Activated naive CD4-positive, alpha-beta T cell treated with anti-CD3 and anti-CD28 coated beads, Interleukin-2, amount 50 U/mL, for 16 hours (primary cell): ENCODE data around the gene SRPK2.
A peak's percentile ranks its signal among the peaks of the same experiment; 100 is the strongest.
"Not testable (repeated sequence)": the region's sequence is repeated elsewhere in the genome, so short reads cannot be mapped to it uniquely, and the experiment has no call there.

Experiments
- DNase-seq: peaks from one replicate; pipeline ENCODE4 v3.0.0-alpha.2; 2020

SRPK2 gene

DNA sequence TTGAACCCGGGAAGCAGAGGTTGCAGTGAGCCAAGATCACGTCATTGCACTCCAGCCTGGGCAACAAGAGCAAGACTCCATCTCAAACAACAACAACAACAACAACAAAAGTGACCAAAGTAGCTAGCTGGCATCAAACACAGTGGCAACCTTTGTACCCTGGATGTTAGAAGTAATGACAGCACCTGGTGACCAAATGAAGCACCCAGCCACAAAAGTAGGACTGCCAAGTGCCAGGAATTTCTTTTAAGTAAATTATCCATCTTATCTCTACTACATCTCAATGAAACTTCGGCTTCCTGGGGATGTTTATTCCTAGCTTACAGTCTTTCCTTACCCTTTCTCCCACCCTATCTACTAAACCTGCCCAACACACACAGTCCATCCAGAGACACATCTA, 18.8 kb downstream of the SRPK2 start:
- no peak for DNase-seq

DNA sequence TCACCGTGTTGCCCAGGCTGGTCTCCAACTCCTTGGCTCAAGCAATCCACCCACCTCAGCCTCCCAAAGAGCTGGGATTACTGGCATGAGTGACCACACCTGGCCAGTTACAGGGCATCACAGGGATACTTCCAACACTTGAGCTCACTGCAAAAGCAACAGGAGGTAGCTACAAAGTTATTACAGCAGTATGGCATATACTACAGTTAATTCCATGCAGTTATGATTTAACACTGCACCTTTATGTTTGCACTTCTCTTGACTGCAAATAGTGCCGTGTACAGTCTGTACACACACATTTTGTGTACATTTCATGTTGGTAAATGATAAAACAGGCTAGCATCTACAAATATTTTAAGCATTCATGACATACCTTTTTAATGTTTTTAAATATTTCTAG, 21.3 kb downstream of the SRPK2 start:
- no peak for DNase-seq

DNA sequence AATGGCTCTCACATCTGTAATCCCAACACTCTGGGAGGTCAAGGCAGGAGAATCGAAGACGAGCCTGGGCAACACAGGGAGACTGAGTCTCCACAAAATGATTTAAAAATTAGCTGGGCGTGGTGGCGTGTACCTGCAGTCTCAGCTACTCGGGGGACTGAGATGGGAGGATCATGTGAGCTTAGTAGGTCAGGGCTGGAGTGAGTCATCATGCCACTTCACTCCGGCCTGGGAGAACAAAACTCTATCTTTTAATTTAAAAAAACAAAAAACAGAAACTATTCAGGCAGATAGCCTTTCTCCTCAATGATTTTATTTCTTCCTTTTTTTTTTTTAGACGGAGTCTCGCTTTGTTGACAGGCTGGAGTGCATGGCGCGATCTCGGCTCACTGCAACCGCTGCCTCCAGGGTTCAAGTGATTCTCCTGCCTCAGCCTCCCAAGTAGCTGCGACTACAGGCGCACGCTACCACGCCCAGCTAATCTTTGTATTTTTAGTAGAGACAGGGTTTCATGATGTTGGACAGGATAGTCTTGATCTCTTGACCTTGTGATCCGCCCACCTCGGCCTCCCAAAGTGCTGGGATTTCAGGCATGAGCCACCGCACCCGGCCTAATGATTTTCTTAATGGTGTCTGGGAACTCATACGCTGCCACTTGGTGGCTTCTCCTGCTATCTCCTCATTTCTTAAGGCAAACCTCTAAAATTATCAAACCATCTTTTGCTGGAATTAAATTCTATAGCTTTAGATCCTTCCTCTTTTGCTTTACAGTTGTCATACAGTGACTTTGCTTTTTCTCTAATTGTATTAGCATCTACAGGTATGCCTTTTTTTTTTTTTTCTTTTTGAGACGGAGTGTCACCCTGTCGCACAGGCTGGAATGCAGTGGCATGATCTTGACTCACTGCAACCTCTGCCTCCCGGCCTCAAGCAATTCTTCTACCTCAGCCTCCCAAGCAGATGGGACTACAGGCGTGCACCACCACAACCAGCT, 22.9 kb downstream of the SRPK2 start:
- DNase-seq = no peak

DNA sequence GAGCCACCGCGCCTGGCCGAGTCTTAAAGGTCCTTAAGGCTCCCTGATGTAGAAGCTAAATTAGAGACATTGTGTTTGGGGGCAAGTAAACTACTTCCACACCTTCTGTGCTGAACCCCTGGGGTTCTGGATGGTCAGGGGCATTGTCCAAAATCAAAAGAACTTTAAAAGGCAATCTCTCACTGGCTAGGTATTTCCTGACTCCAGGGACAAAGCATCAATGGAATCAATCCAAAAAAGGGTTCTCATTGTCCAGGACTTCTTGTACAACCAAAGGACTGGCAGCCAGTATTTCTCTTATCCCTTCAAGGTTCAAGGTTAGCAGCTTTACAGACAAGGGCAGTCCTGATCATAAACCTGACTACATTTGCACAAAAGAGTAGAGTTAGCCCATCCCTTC, 24.0 kb downstream of the SRPK2 start:
- no peak for DNase-seq

GRCh38 chr7:105363657-105364056, 25.1 kb downstream of the SRPK2 start:
- DNase-seq = not testable (repeated sequence)

- DNase-seq = not testable (repeated sequence)
These were observed 26.0 kb downstream of the SRPK2 start for GRCh38 chr7:105362685-105363084.

- not testable (repeated sequence) for DNase-seq
These were observed 26.7 kb downstream of the SRPK2 start for GRCh38 chr7:105361995-105362394.

- DNase-seq = not testable (repeated sequence)
These were observed 28.6 kb downstream of the SRPK2 start for GRCh38 chr7:105360149-105360548.

DNA sequence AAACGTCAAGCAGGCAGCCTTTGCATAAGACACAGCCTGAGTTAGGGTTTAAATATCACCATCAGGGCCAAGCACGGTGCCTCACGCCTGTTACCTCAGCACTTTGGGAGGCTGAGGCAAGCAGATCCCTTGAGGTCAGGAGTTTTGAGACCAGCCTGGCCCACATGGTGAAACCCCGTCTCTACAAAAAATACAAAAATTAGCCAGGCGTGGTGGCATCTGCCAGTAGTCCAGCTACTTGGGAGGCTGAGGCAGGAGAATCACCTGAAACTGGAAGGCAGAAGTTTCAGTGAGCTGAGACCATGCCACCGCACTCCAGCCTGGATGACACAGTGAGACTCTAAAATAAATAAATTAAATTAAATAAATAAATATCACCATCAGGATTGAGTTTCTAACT, 33.0 kb downstream of the SRPK2 start:
- no peak for DNase-seq

DNA sequence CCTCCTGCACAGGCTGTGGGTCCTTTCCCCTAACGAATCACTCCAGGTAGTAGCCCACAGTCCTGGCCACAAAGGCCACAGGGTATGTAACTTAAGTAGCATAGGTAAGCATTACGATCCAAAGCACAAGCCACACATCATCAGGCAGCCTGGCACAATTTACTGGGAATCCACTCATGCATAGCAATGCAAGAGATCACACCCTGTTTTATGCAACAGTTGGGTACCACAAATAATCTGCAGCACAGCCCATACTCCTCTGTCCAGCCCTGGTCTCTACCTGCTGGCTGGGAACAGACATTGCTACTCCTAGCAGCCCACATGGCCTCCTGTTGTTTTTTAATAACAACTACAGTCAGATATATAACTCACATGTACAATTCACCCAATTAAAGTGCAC, 34.3 kb downstream of the SRPK2 start:
- no peak for DNase-seq

DNA sequence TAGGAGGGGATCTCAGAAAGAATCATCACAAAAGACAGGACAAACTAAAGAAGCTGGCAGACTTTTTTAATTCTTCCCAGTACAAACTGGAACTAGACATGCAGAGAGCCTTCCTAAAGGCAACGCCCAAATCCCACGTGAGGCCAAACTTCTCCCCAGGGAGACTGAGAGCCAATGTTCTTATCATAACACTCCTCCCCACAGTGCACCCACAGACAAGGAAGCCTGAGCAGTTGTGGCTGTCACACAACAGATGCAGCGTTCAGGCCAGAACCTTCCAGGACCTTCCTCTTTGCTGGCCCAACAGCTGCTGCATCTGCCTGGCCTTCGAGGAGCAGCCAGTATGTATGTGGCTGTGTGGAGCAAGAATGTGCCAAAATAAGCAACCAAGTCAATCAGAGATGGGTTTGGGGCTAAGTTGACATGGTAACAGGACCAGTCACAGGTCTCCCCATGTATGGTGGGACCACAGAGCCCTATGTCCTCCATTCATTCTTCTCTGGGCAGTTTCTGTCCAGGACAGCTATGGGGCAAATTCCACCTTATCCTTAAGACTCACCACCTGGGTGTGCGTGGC, 34.9 kb downstream of the SRPK2 start:
- no peak for DNase-seq

GRCh38 chr7:105352901-105353668, 35.6 kb downstream of the SRPK2 start:
- DNase-seq = no peak

DNA sequence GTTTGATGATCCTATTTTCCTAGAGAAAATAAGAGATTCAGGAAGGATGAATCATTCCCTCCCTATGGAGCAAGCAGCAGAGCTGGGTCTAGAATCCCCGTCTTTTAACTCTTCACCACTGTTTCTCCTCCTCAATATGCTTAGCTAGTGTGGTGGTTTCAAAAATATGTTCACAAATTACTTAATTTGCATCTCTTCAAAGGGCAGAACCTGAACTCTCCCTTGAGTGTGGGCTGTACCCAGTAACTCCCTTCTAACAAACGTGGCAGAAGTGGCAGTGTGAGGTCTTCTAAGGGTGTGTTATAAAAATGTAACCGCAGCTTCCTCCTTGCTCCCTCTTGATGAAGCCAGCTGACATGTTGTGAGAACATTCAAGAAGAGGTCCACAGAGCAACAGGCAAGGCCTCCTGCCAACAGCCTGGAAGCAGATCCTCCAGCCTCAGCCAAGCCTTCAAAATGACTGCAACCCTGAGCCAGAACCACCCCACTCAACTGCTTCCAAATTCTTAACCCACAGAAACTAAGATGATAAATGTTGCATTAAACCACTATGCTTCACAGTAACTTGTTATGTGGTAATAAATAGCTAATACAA, 36.6 kb downstream of the SRPK2 start:
- DNase-seq = peak; percentile 39

GRCh38 chr7:105350906-105351305, 37.8 kb downstream of the SRPK2 start:
- DNase-seq = no peak

- not testable (repeated sequence) for DNase-seq
These were observed 40.5 kb downstream of the SRPK2 start for GRCh38 chr7:105348177-105348576.

DNA sequence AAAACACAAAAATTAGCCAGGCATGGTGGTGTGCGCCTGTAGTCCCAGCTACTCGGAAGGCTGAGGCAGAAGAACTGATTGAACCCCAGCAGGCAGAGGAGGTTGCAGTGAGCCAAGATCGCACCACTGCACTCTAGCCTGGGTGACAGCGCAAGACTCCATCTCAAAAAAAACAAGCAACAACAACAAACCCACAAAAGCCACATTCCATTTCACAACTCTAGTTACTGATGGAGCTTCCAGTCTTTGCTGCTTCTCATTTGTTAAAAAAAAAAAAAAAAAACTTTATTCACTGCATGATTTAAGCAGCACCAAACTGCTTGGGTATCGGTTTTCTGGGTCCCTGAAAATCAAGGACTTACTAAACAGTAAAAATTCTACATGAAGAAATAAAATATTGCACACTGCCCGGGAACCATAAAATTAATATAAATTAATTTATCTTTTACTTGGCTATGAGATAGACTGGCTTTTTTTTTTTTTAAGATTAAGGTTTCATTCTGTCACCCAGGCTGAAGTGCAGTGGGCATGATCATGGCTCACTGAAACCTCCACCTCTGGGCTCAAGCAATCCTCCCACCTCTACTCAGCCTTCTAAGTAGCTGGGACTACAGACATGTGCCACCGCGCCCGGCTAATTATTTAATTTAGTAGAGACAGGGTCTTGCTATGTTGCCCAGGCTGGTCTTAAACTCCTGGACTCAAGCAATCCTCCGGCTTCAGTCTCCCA, 42.0 kb downstream of the SRPK2 start:
- DNase-seq = no peak

DNA sequence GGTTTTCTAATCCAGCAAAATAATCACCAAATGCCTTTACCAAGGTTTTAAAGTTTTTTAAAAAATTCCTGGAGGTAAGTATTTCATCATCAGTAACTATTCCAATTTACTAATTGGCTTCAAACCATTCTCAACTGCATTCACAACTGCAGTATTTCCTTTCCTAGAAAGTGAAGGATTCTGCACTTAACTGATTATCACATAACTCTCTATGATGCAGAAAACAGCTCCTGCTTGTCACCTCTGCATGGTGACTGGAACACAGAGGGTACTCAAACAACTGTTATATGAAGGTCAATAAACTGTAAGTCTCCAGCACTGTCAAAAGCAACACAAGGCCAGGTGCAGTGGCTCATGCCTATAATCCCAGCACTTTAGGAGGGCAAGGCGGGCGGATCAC, 42.6 kb downstream of the SRPK2 start:
- DNase-seq = no peak

GRCh38 chr7:105345725-105346124, 43.0 kb downstream of the SRPK2 start:
- DNase-seq = no peak

DNA sequence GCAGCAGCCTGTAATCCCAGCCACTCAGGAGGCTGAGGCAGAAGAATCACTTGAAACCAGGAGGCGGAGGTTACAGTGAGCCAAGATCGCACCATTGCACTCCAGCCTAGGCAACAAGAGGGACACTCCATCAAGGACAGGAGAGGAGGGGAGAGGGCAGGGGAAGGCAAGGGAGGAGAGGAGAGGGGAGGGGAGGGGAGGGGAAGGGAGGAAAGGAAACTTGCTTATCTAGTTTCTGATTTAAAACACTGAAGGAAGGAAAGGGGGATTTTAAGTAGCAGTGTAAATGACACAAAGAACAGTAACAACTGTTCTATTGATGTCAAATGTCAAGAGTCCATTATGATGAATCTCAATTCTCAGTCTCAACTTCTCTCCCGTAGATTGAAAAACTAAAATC, 43.7 kb downstream of the SRPK2 start:
- DNase-seq = no peak

GRCh38 chr7:105339404-105340323, 49.1 kb downstream of the SRPK2 start:
- no peak for DNase-seq

GRCh38 chr7:105337529-105337928, 51.2 kb downstream of the SRPK2 start:
- no peak for DNase-seq
